GM18502 (cell line): Measurements from ENCODE around the gene HAGH.

Experiments used
- ATAC-seq: cut with Tn5 transposase; IDR thresholded peaks from one replicate; pipeline ENCODE4 v1.9.1; 2021; ENCODE audit warnings: mild to moderate bottlenecking; ENCODE audit not compliant: unreplicated experiment, poor library complexity

The HAGH gene

GRCh38 chr16:1832838-1833454 is 6.3 kb upstream of the HAGH start:
- ATAC-seq: no peak

- no peak for ATAC-seq
Observed at GRCh38 chr16:1831186-1832075, 4.8 kb upstream of the HAGH start.

GRCh38 chr16:1830213-1830612 is 3.6 kb upstream of the HAGH start:
- no peak for ATAC-seq

DNA sequence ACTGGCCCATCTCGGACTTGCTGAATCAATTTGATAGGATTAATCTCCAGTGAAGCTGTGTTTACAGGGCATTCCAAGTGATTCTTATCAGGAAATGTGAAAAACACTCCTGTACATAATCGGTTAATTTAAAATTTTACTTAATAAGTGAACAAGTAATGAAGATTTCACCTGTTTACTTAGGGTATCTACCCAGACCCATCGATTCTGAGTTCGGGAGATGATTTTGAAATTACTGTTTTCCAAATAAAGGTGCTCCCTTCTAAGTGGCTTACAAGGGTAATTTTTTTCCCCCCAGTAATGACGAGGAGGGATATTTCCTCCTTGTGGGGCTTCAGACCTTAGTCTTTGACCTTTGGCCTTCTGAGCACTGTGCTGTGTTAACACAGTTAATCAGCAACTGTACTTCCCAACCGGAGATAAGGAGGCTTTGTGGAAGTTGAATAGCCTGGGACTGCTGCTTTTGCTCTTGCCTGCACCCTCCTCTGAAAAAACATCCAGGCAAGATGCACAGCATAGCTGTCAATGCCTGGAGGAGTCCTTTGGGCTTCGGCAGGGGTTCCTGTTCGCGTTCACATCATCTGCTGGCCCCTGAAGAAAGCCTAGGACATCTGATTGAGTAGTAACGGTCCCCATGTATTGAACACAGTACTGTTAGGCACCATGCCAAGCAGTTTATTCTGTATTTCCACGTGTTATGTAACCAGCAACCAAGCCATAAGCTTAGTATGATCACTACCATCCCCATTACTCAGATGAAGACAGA is 2.2 kb upstream of the HAGH start:
- ATAC-seq: no peak

GRCh38 chr16:1825864-1826690 is 548 bp downstream of the HAGH start:
- ATAC-seq: peak; percentile 48

DNA sequence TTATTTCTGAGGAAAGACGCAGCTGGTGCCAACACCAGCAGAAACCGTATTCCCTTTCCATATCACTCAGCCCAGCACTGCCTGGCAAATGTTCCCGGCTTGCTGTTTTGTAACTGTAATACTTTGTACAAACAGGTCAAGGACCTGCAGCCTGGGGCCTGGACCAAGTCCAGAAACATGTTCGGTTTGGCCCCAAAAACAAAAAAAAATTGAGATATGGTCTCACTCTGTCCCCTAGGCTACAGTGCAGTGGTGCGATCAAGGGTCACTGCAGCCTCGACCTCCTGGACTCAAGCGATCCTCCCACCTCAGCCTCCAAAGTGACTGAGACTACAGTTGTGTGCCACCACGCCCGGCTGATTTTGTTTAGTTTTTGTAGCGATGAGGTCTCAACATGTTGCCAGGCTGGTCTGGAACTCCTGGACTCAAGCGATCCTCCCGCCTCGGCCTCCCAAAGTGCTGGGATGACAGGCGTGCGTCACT is 1.2 kb downstream of the HAGH start:
- ATAC-seq: no peak

GRCh38 chr16:1823821-1824220 is 2.8 kb downstream of the HAGH start:
- ATAC-seq: no peak

DNA sequence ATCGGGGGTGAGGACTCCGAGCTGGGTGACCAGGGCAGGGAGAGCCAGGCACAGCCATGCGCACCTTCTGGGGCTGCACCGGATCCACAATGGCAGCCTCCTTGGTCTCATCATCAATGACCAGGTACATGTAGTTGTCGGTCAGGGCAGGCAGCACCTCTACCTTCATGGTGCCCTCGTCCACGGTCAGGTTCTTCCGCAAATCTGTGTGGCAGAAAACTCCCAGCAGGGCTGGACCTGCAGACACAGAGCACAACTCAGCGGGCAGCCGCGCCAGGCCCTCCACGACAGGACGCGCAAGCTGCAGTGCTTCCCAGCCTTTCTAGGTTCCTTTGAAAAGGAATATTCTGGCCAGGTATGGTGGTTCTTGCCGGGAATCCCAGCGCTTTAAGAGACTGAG is 3.8 kb downstream of the HAGH start:
- ATAC-seq: no peak

DNA sequence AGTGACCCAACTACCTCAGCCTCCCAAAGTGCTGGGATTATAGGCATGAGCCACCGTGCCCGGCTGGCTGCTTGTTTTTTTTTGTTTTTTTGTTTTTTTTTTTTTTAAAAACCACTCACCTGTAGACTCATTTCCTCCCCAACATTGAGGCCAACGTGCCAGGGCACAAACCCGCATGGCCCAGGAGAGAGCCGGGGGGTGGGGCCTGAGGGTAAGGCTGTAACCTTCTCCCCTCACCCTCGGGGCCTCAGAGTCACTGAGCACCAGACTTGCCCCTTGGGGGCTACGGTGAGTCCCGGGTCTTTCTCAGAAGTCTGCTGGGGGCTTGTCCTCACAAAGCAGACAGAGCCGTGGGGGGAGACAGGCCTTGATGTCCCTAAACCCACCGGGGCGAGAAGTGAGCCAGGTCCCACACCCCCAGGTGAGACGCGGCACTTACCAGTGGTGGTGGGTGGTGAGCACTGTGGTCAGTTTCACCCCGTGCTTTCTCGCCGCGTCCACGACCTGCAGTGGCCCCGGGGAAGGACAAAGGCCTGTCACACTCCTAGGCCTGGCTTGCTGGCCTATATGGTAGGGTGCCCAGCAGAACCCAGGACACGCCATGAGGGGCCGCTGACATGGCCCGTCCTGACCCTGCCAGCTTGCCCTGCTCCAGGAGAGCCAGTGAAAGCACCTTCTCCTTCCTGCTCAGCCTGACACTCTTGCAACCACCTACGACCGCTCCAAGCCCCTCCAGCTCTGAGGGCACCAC is 4.6 kb downstream of the HAGH start:
- no peak for ATAC-seq

DNA sequence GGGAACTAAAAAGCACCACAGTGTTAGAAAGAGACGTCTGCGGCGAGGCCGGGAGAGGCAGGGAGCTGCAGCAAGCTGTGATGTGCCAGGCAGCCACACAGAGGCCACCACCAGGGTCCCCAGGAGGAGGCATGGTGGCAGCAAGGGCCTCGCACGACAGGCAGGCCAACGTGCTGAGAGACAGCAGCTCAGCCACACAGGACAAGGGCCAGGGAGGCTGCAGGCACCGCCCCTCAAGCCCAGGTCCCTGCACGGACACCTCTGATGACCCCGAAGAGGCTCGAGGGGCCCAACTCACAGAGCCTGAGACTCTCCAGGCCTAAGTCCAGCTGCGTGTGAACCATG is 5.7 kb downstream of the HAGH start:
- ATAC-seq: no peak

GRCh38 chr16:1820096-1820945 is 6.3 kb downstream of the HAGH start:
- no peak for ATAC-seq

GRCh38 chr16:1819611-1820010 is 7.0 kb downstream of the HAGH start:
- ATAC-seq: no peak

- ATAC-seq: no peak
Observed at GRCh38 chr16:1818873-1819525, 7.6 kb downstream of the HAGH start.

DNA sequence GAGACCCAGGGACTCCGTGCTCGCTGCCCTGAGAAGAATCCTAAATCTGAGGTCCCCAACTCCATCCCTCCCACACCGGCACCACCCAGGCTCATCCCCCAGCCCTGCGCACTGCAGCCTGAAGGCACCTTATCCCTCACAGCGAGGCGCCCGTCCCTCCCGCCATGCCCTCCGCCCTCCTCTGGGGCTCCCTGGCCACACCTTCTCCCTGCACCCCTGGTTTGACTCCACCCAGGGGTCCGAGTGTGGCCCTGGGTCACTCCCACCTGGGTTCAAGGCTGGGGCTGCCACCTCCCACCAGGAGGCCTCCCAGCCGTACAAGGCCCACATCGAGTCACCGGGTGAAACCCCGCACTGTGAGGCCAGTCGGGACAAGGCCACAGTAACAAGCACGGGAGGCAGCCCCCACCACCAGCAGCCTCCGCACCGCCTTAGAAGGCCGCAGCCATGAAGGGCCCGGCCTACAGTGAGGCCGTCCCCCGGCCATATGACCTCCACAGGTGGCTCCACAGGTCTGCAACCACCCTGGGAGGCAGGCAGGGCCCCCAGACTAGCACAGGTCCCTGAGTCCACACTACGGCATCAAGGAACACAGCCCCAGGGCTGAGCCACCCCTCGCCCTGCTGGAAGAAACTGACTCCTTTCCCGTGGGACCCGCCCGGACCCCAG is 8.3 kb downstream of the HAGH start:
- ATAC-seq: no peak

- no peak for ATAC-seq
Observed at GRCh38 chr16:1817716-1818115, 8.9 kb downstream of the HAGH start.

DNA sequence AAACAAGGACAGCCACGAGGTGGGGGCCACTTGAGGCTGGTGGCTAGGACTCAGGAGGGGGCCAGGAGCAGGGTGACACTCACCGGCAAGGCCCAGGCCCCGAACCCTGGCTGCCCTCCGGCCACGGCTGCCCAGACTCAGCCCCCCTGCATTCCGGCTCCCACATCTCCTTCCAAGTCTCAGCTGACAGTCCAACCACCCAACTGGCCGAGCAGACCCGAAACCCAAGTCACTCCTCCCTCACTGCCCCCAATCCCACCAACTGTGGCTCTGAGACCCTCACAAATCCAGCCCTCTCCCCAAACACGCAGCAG is 9.4 kb downstream of the HAGH start:
- no peak for ATAC-seq

GRCh38 chr16:1816396-1817275 is 10.0 kb downstream of the HAGH start:
- no peak for ATAC-seq
